Measurements from ENCODE around the gene RASA3.

Gene RASA3

DNA sequence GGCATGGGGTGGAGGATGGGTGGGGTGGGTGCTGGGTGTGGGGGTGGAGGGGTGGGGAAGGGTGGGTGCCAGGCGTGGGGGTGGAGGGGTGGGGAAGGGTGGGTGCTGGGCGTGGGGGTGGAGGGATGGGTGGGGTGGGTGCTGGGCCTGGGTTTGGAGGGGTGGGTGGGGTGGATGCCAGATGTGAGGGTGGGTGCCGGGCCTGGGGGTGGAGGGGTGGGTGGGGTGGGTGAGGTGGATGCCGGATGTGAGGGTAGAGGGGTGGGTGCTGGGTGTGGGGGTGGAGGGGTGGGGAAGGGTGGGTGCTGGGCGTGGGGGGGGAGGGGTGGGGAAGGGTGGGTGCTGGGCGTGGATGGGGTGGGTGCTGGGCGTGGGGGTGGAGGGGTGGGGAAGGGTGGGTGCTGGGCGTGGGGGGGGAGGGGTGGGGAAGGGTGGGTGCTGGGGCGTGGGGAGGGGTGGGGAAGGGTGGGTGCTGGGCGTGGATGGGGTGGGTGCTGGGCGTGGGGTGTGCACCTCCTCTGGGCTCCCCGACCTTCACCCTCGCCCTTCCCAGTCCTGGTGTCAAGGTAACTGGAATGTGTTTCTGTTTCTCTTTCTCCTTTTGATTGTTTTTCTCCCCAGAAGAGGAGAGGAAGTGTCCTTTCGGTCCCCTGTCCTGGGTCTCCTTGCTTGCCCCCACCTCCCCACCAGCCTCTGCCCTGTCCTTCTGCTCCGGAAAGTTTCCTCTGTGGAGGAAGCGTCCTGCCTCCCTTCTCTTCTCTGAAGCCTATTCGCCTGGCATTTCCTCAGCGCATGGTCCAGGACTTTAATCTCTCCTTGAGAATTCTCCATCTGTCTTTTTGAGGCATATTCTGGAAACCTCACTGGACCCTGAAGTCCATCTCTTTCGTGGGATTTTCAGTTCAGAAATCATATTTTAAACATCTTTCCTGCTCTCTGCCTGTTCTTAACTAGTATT lies 23.8 kb upstream of the RASA3 start:
- POLR2A ChIA-PET: no interaction called here
- CTCF ChIA-PET: no interaction called here
- no peak for TF ChIP-seq CTCF (IDR thresholded peaks at IDR 0.05; ENCODE audit: insufficient read depth, low read length, missing control alignments)
- DNase-seq (ENCODE audit: low read depth, low spot score): no peak
- H3K4me3 ChIP-seq (ENCODE audit: low read depth, low read length): no peak overlapping the region

- no peak for DNase-seq (ENCODE audit: low read depth, low spot score)
- no peak for TF ChIP-seq CTCF (IDR thresholded peaks at IDR 0.05; ENCODE audit: insufficient read depth, low read length, missing control alignments)
- H3K4me3 ChIP-seq (ENCODE audit: low read depth, low read length): no peak overlapping the region
- ChIA-PET POLR2A (no interaction called here), CTCF (no interaction called here)
These were observed 22.9 kb upstream of the RASA3 start for GRCh38 chr13:114155320-114155719.

GRCh38 chr13:114154476-114154875 lies 22.1 kb upstream of the RASA3 start:
- ChIA-PET POLR2A (no interaction called here), CTCF (no interaction called here)
- no peak overlapping the region for H3K4me3 ChIP-seq (ENCODE audit: low read depth, low read length)
- no peak for DNase-seq (ENCODE audit: low read depth, low spot score)
- TF ChIP-seq CTCF (IDR thresholded peaks at IDR 0.05; ENCODE audit: insufficient read depth, low read length, missing control alignments): no peak

DNA sequence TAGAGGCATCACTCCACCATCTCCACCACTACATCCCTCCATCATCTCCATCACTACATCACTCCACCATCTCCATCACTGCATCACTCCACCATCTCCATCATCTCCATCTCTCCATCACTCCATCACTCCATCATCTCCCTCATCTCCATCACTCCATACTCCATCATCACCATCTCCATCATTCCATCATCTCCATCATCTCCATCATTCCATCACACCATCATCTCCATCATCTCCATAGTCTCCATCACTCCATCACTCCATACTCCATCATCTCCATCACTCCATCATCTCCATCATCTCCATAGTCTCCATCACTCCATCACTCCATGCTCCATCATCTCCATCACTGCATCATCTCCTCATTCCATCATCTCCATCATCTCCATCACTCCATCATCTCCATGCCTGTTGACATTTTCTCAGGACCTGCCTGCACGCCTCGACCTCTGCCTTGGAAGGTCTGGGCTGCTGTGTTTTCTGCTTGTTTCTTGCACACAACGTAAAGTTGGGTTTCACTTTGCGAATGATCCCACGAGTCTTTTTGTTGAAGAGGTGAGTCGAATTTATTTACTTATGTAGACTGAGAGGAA lies 21.2 kb upstream of the RASA3 start:
- POLR2A ChIA-PET: no interaction called here
- no peak overlapping the region for H3K4me3 ChIP-seq (ENCODE audit: low read depth, low read length)
- TF ChIP-seq CTCF (IDR thresholded peaks at IDR 0.05; ENCODE audit: insufficient read depth, low read length, missing control alignments): no peak
- CTCF ChIA-PET: no interaction called here
- DNase-seq (ENCODE audit: low read depth, low spot score): no peak

DNA sequence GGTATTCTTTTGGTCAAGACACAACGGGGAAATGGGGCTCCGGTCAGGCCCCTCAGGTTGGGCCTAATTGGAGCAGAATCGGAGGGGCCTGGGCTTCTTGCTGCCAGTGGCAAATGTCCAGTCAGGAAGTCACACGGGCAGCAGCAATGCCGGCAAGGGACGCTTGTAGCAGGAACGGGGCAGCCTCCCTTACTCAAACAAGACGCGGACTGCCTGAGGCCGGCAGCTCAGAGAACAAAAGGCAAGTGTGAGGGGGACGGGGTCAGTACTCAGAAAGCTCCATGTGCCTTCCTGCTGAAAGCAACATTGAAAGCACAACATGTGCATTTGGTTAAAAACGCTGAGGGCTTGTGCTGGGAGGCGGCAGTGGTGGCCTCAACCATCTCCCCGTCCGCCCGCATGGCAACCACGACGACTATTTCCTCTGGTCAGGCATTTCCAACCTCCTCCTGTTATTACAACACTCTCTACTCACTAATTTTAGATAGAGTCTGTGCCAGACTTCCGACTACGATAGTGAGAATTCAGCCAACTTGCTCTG lies 20.5 kb upstream of the RASA3 start:
- ChIA-PET CTCF (no interaction called here), POLR2A (no interaction called here)
- H3K4me3 ChIP-seq (ENCODE audit: low read depth, low read length): no peak overlapping the region
- no peak for DNase-seq (ENCODE audit: low read depth, low spot score)
- TF ChIP-seq CTCF (IDR thresholded peaks at IDR 0.05; ENCODE audit: insufficient read depth, low read length, missing control alignments): no peak

DNA sequence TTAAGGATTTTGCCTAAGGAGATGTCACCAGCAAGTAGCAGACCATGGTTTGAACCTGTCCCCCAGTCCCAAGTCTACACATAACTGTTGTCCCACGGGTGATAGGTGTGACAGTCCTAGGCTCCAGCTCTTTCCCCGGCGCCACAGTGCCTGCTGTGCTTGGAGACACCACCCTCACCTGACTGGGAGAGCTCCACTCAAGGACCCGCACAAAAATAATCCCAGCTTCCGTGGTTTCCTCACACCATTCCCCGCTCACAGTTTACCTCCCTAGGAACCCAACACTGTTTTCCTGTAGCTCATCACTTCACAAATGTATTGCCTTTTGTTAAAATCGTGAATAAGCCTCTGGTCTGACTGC lies 19.8 kb upstream of the RASA3 start:
- no peak for TF ChIP-seq CTCF (IDR thresholded peaks at IDR 0.05; ENCODE audit: insufficient read depth, low read length, missing control alignments)
- CTCF ChIA-PET: no interaction called here
- POLR2A ChIA-PET: no interaction called here
- no peak for DNase-seq (ENCODE audit: low read depth, low spot score)
- H3K4me3 ChIP-seq (ENCODE audit: low read depth, low read length): no peak overlapping the region

All from AG04449 (cell line).